IMR-90 (cell line): ENCODE data around the gene MTG1. TPM values are rescaled to one million over a fixed set of nuclear protein-coding genes. Genes with fewer than 3 reads are reported as not detected.

Experiments used
- ATAC-seq: fragments of 200-7000 bp; cut with Tn5 transposase; 2 replicates; pipeline ENCODE4 v1.9.1; 2020; ENCODE audit warnings: low read depth, mild to moderate bottlenecking, moderate library complexity
- BruUV-seq: library from RNA; stranded (reverse); fragments of 400-500 nt; replicated peaks from 2 replicates; lab custom pipeline; 2021; lab: Mats Ljungman, UMichigan
- CTCF ChIA-PET: fragments of 300-600 bp; formaldehyde crosslinking; extraction: SDS; loops from one replicate; lab custom pipeline; 2021; ENCODE audit warnings: antibody characterized with exemption; lab: Yijun Ruan, JAX
- POLR2A ChIA-PET: fragments of 300-600 bp; sonication (Branson Sonifier 250); formaldehyde crosslinking; loops from one replicate; lab custom pipeline; 2022; ENCODE audit warnings: antibody characterized with exemption; ENCODE audit not compliant: unreplicated experiment; lab: Charles Lee
- DNase-seq: peaks from one replicate; pipeline ENCODE4 v3.0.0; 2013
- H2AFZ ChIP-seq: replicated peaks from 2 replicates; pipeline ENCODE3; 2013; ENCODE audit warnings: low read length, mild to moderate bottlenecking; ENCODE audit not compliant: poor library complexity
- H2AK5ac ChIP-seq: 2 replicates; pipeline ENCODE4 v1.6.1; 2013; ENCODE audit warnings: low read depth, low read length, inconsistent platforms
- H2AK9ac ChIP-seq: replicated peaks from 2 replicates; pipeline ENCODE3; 2013; ENCODE audit warnings: mild to moderate bottlenecking, low read depth, low read length, moderate library complexity; ENCODE audit not compliant: poor library complexity
- H2BK120ac ChIP-seq: 2 replicates; pipeline ENCODE4 v1.6.1; 2013; ENCODE audit warnings: low read depth, low read length, inconsistent platforms
- H2BK15ac ChIP-seq: 3 replicates; pipeline ENCODE4 v1.6.1; 2013; ENCODE audit warnings: low read depth, low read length, inconsistent platforms
- H2BK20ac ChIP-seq: 2 replicates; pipeline ENCODE4 v1.6.1; 2013; ENCODE audit warnings: low read depth, mild to moderate bottlenecking, inconsistent platforms, low read length, moderate library complexity
- H2BK5ac ChIP-seq: 2 replicates; pipeline ENCODE4 v1.6.1; 2013; ENCODE audit warnings: mild to moderate bottlenecking, low read depth, low read length, inconsistent platforms; ENCODE audit not compliant: poor library complexity, severe bottlenecking
- H3K14ac ChIP-seq: replicated peaks from 2 replicates; pipeline ENCODE4 v1.6.1; 2013; ENCODE audit warnings: low read depth, low read length, inconsistent platforms
- H3K18ac ChIP-seq: 2 replicates; pipeline ENCODE4 v1.6.1; 2013; ENCODE audit warnings: low read depth, low read length, control low read depth
- H3K23ac ChIP-seq: 2 replicates; pipeline ENCODE4 v1.6.1; 2013; ENCODE audit warnings: low read depth, low read length, inconsistent platforms
- H3K27ac ChIP-seq: 2 replicates; pipeline ENCODE4 v1.5.1; 2013; ENCODE audit warnings: mild to moderate bottlenecking, control low read depth, low read length; ENCODE audit not compliant: insufficient read depth
- H3K27me3 ChIP-seq: 2 replicates; pipeline ENCODE4 v1.6.1; 2013; ENCODE audit warnings: low read length; ENCODE audit not compliant: control insufficient read depth, insufficient read depth
- H3K36me3 ChIP-seq: 2 replicates; pipeline ENCODE4 v1.6.1; 2013; ENCODE audit warnings: low read length, mixed read lengths; ENCODE audit not compliant: control insufficient read depth, insufficient read depth
- H3K4ac ChIP-seq: 2 replicates; pipeline ENCODE4 v1.6.1; 2013; ENCODE audit warnings: low read depth, low read length, inconsistent platforms
- H3K4me1 ChIP-seq: 2 replicates; pipeline ENCODE4 v1.6.1; 2013; ENCODE audit warnings: low read length, mixed read lengths; ENCODE audit not compliant: control insufficient read depth, insufficient read depth
- H3K4me2 ChIP-seq: 2 replicates; pipeline ENCODE4 v1.6.1; 2013; ENCODE audit warnings: low read depth, mild to moderate bottlenecking, control low read depth, low read length, moderate library complexity
- H3K4me3 ChIP-seq: 2 replicates; pipeline ENCODE4 v1.5.1; 2013; ENCODE audit warnings: low read depth, mild to moderate bottlenecking, control low read depth, low read length, moderate library complexity; ENCODE audit not compliant: insufficient read depth
- H3K56ac ChIP-seq: 2 replicates; pipeline ENCODE4 v1.6.1; 2013; ENCODE audit warnings: low read length, inconsistent platforms; ENCODE audit not compliant: insufficient read depth; ENCODE audit errors: extremely low read depth
- H3K79me1 ChIP-seq, 2 experiments: 2 replicates each; pipeline ENCODE4 v1.6.1; 2013; ENCODE audit warnings: low read length in 2 of 2, inconsistent platforms in 1 of 2, low read depth in 1 of 2
- H3K9ac ChIP-seq: 2 replicates; pipeline ENCODE4 v1.6.1; 2013; ENCODE audit warnings: low read depth, low read length, control low read depth
- H3K9me1 ChIP-seq: 2 replicates; pipeline ENCODE4 v1.6.1; 2013; ENCODE audit warnings: low read length, inconsistent platforms; ENCODE audit not compliant: insufficient read depth
- H3K9me3 ChIP-seq: 2 replicates; pipeline ENCODE4 v1.6.1; 2013; ENCODE audit warnings: low read length; ENCODE audit not compliant: control insufficient read depth, insufficient read depth
- H4K20me1 ChIP-seq: 2 replicates; pipeline ENCODE4 v1.6.1; 2013; ENCODE audit warnings: low read length, inconsistent platforms; ENCODE audit not compliant: insufficient read depth
- H4K5ac ChIP-seq: 2 replicates; pipeline ENCODE4 v1.6.1; 2013; ENCODE audit warnings: mild to moderate bottlenecking, low read depth, low read length, control low read depth
- H4K8ac ChIP-seq, 2 experiments: 2 replicates each; pipeline ENCODE4 v1.6.1; 2013; ENCODE audit warnings: low read depth in 2 of 2, low read length in 2 of 2, control low read depth in 1 of 2, inconsistent platforms in 1 of 2
- H4K91ac ChIP-seq: 2 replicates; pipeline ENCODE4 v1.6.1; 2013; ENCODE audit warnings: low read depth, low read length, inconsistent platforms; ENCODE audit not compliant: insufficient read depth
- CHD1 ChIP-seq: IDR thresholded peaks from 2 replicates; pipeline ENCODE4 v1.6.1; 2012; ENCODE audit warnings: low read depth, low read length, improper control_type of control experiment
- FOS ChIP-seq: fragments of 150-350 bp; IDR thresholded peaks from 2 replicates; pipeline ENCODE4 v1.6.1; 2016; ENCODE audit warnings: low read depth, low read length
- MAFK ChIP-seq: IDR thresholded peaks from 2 replicates; pipeline ENCODE4 v1.6.1; 2012; ENCODE audit warnings: low read depth, low read length, improper control_type of control experiment
- MAZ ChIP-seq: IDR thresholded peaks from 2 replicates; pipeline ENCODE4 v1.6.1; 2012; ENCODE audit warnings: low read depth, mild to moderate bottlenecking, low read length, improper control_type of control experiment, moderate library complexity, borderline replicate concordance
- NFE2L2 ChIP-seq: fragments of 150-350 bp; IDR thresholded peaks from 2 replicates; pipeline ENCODE4 v1.6.1; 2016; ENCODE audit warnings: low read depth, mild to moderate bottlenecking, low read length
- POLR2A ChIP-seq: IDR thresholded peaks from 2 replicates; pipeline ENCODE4 v1.6.1; 2012; ENCODE audit warnings: mild to moderate bottlenecking, low read depth, low read length
- RAD21 ChIP-seq: IDR thresholded peaks from 2 replicates; pipeline ENCODE4 v1.6.1; 2012; ENCODE audit warnings: low read length, improper control_type of control experiment
- SMC3 ChIP-seq: fragments of 150-350 bp; IDR thresholded peaks from 2 replicates; pipeline ENCODE4 v1.6.1; 2016; ENCODE audit warnings: low read depth, mild to moderate bottlenecking, antibody characterized with exemption, low read length, moderate library complexity
- WGBS, 2 experiments: methylation state at CpG; one replicate each; pipeline versions ENCODE4 v1.1.5 to v1.1.7; 2013; ENCODE audit warnings: missing lambda C conversion rate in 2 of 2; ENCODE audit not compliant: insufficient read length in 1 of 2; ENCODE audit errors: extremely low coverage in 2 of 2; 5-methylcytosine and 5-hydroxymethylcytosine counted together
- dilution Hi-C: fragments of 300-500 bp; cut with HindIII; formaldehyde crosslinking; loops from one replicate; pipeline ENCODE4 v1.14.3; 2018; ENCODE audit warnings: low sequenced_read_pairs; ENCODE audit not compliant: unreplicated experiment
- in situ Hi-C: fragments of 300-500 bp; cut with MboI; formaldehyde crosslinking; loops from 3 replicates; pipeline ENCODE4 v1.14.3; 2019; ENCODE audit warnings: low sequenced_read_pairs, inconsistent platforms, mixed read lengths
- intact Hi-C: fragments of 100-400 bp; cut with micrococcal nuclease; formaldehyde crosslinking; loops from 2 replicates; pipeline ENCODE4 v1.10.0; 2022
- polyA plus RNA-seq, 3 experiments: library from polyadenylated mRNA; depleted of rRNA; stranded (reverse); fragments of >200 nt; gene quantifications; 2 replicates each; pipeline ENCODE4 v1.2.3, GENCODE V29; 2012; ENCODE audit warnings: low replicate concordance in 1 of 3
- total RNA-seq: library from RNA; depleted of rRNA; stranded (reverse); fragments of >200 nt; gene quantifications from 2 replicates; pipeline ENCODE4 v1.2.3, GENCODE V29; 2012
- TF ChIP-seq, protein P1 (sequence below): fragments of 150-350 bp; IDR thresholded peaks from 2 replicates; pipeline ENCODE4 v1.6.1; 2017; ENCODE audit warnings: mild to moderate bottlenecking, antibody characterized with exemption, low read length, low read depth
- TF ChIP-seq, protein P2 (sequence below): fragments of 150-350 bp; IDR thresholded peaks from 2 replicates; pipeline ENCODE4 v1.6.1; 2016; ENCODE audit warnings: low read depth, mild to moderate bottlenecking, low read length, moderate library complexity, borderline replicate concordance
- TF ChIP-seq, protein P3 (sequence below): conservative IDR thresholded peaks from 2 replicates; pipeline ENCODE4 v1.5.1; 2012; ENCODE audit warnings: mild to moderate bottlenecking, low read depth, low read length, improper control_type of control experiment

The MTG1 gene
- total and polyA plus RNA-seq, 2 of the 4 experiments (the other 2 are of a cell fraction) = 38.5 to 64.8 TPM

GRCh38 chr10:133354672-133355240, 39.2 kb upstream of the MTG1 start:
- Histone ChIP-seq H3K4me1 (peaks cover 6% of the 10 kb centered on the region; the same call in 1 of the 2 replicates), H3K27me3 (no peaks in the 10 kb centered on the region), H2BK120ac (no peak overlapping the region), H3K4ac (no peak overlapping the region), H3K23ac (no peak overlapping the region), H2BK5ac (no peak overlapping the region), H3K27ac (no peak overlapping the region), H4K20me1 (peaks cover 3% of the 10 kb centered on the region), H3K9me3 (no peaks in the 10 kb centered on the region), H2BK20ac (no peak overlapping the region), H4K91ac (no peak overlapping the region), H3K79me1 (peaks cover 8 to 13% of the 10 kb centered on the region in 2 experiments; a peak in 2 of 4 replicates), H2AFZ (no peak overlapping the region), H3K9me1 (no peaks in the 10 kb centered on the region), H4K8ac (no peak overlapping the region), H3K18ac (no peak overlapping the region), H3K36me3 (peaks cover 5% of the 10 kb centered on the region; the same call in 1 of the 2 replicates), H4K5ac (no peak overlapping the region), H3K4me3 (no peak overlapping the region), H2BK15ac (no peak overlapping the region), H3K9ac (no peak overlapping the region), H2AK9ac (no peak overlapping the region), H3K56ac (no peak overlapping the region), H3K14ac (no peak overlapping the region), H2AK5ac (no peak overlapping the region), H3K4me2 (no peak overlapping the region)
- in situ Hi-C loops = no loop called here
- dilution Hi-C loops = no loop called here
- CTCF ChIA-PET = no interaction called here
- DNase-seq (no peak), ATAC-seq (no peak)
- TF ChIP-seq NFE2L2 (no peak), SMC3 (no peak), FOS (no peak), MAFK (no peak), MAZ (no peak), RAD21 (no peak), CHD1 (no peak), POLR2A (no peak)
- TF ChIP-seq, protein P1, sequence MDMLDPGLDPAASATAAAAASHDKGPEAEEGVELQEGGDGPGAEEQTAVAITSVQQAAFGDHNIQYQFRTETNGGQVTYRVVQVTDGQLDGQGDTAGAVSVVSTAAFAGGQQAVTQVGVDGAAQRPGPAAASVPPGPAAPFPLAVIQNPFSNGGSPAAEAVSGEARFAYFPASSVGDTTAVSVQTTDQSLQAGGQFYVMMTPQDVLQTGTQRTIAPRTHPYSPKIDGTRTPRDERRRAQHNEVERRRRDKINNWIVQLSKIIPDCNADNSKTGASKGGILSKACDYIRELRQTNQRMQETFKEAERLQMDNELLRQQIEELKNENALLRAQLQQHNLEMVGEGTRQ = no peak
- TF ChIP-seq, protein P2, sequence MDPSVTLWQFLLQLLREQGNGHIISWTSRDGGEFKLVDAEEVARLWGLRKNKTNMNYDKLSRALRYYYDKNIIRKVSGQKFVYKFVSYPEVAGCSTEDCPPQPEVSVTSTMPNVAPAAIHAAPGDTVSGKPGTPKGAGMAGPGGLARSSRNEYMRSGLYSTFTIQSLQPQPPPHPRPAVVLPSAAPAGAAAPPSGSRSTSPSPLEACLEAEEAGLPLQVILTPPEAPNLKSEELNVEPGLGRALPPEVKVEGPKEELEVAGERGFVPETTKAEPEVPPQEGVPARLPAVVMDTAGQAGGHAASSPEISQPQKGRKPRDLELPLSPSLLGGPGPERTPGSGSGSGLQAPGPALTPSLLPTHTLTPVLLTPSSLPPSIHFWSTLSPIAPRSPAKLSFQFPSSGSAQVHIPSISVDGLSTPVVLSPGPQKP = no peak
- TF ChIP-seq, protein P3, sequence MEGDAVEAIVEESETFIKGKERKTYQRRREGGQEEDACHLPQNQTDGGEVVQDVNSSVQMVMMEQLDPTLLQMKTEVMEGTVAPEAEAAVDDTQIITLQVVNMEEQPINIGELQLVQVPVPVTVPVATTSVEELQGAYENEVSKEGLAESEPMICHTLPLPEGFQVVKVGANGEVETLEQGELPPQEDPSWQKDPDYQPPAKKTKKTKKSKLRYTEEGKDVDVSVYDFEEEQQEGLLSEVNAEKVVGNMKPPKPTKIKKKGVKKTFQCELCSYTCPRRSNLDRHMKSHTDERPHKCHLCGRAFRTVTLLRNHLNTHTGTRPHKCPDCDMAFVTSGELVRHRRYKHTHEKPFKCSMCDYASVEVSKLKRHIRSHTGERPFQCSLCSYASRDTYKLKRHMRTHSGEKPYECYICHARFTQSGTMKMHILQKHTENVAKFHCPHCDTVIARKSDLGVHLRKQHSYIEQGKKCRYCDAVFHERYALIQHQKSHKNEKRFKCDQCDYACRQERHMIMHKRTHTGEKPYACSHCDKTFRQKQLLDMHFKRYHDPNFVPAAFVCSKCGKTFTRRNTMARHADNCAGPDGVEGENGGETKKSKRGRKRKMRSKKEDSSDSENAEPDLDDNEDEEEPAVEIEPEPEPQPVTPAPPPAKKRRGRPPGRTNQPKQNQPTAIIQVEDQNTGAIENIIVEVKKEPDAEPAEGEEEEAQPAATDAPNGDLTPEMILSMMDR = no peak
- POLR2A ChIA-PET = no interaction called here
- intact Hi-C loops = no loop called here
- BruUV-seq = no TSS peak
- WGBS, 2 experiments = 94% methylated on average over 2 of the region's 14 CpGs; no CpG with 5 or more reads in 1 of the 2 experiments
